ENCODE data around the gene ZBTB4.

Gene ZBTB4

DNA sequence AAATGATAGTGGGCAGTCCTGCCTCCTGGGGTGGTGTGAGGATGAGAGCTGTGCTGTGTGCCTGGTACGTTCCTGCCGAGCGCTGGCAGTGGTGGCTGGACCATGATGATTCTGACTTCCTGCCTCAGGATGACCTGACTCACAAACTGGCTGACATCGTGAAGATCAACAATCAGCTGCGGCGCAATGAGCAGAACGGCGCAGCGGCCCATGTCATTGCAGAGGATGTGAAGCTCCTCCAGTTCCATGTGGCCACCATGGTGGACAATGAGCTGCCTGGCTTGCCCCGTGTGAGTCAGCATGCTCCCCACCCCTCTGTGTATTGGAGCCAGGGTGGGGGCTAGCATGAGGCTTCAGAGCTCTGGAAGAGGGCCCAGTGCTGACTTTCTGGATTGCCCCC is 17.8 kb upstream of the ZBTB4 start:
- peaks cover 0 to 12% (median 0%) of the 10 kb centered on the region in 10 experiments; a peak in 3 of 20 replicates for H3K4me1 ChIP-seq
- H3K27ac ChIP-seq, result no peak overlapping the region
- no peaks in the 10 kb centered on the region for H3K27me3 ChIP-seq
- H3K9ac ChIP-seq, result no peak overlapping the region
- no peak overlapping the region for H3K4me2 ChIP-seq
- peaks cover 53 to 100% (median 94%) of the 10 kb centered on the region in 11 experiments for H4K20me1 ChIP-seq
- H3K4me3 ChIP-seq, result no peak overlapping the region
- no peaks in the 10 kb centered on the region for H3K9me3 ChIP-seq (replicated peaks in 1 of 11)
- TF ChIP-seq Cebpa-rat (IDR thresholded peaks at IDR 0.05), result no peak
- peaks cover 86 to 100% (median 99%) of the 10 kb centered on the region in 11 experiments for H3K36me3 ChIP-seq

DNA sequence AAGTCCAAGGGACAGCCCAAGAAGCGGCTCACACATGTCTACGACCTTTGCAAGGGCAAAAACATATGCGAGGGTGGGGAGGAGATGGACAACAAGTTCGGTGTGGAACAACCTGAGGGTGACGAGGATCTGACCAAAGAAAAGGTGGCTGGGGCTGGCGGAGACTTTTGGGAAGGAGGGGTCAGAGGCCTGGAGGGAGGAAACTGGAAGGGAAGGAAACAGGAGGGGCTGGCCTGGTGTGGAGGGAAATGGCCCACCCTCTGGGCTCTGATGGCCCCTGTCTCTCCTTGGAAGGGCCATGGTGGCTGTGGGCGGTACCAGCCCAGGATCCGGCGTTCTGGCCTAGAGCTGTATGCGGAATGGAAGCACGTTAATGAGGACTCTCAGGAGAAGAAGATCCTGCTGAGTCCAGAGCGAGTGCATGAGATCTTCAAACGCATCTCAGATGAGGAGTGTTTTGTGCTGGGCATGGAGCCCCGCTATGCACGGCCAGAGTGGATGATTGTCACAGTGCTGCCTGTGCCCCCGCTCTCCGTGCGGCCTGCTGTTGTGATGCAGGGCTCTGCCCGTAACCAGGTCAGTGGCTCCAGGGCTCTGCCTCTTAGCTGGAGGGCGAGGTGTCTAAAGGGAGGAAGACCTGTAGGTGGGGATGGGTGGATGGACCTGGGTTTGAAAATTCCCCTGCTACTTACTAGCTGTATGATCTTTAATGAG is 17.2 kb upstream of the ZBTB4 start:
- H3K9ac ChIP-seq, result no peak overlapping the region
- no peak overlapping the region for H3K27ac ChIP-seq
- H3K9me3 ChIP-seq (replicated peaks in 1 of 11), result no peaks in the 10 kb centered on the region
- H3K27me3 ChIP-seq, result no peaks in the 10 kb centered on the region
- peaks cover 0 to 13% (median 1%) of the 10 kb centered on the region in 10 experiments; a peak in 7 of 20 replicates for H3K4me1 ChIP-seq
- H3K4me2 ChIP-seq, result no peak overlapping the region
- H4K20me1 ChIP-seq, result peaks cover 56 to 100% (median 94%) of the 10 kb centered on the region in 11 experiments
- peaks cover 81 to 100% (median 99%) of the 10 kb centered on the region in 11 experiments for H3K36me3 ChIP-seq
- no peak for TF ChIP-seq Cebpa-rat (IDR thresholded peaks at IDR 0.05)
- H3K4me3 ChIP-seq, result no peak overlapping the region

DNA sequence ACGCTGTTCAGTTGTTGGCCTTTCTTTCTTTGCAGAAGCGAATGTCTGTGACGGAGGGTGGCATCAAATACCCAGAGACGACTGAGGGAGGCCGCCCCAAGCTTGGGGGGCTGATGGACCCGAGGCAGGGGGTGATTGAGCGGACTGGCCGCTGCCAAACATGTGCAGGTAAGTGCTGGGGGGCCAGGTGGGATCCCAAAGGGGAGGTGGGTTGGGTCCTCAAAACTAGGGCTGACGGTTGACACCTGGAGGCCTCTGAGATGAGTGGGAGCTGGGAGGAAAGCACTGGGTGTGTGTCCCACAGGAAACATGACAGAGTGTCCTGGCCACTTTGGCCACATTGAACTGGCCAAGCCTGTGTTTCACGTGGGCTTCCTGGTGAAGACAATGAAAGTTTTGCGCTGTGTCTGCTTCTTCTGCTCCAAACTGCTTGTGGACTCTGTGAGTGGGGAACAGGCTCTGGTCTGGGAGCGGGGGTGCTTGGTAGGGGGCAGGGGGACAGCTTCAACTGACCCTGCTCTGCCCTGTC is 16.5 kb upstream of the ZBTB4 start:
- Histone ChIP-seq H3K9me3 (replicated peaks in 1 of 11) (no peaks in the 10 kb centered on the region), H3K36me3 (peaks cover 81 to 100% (median 99%) of the 10 kb centered on the region in 11 experiments), H3K27ac (no peak overlapping the region), H3K9ac (0 out of 22 replicates have a peak overlapping the region, but pooled peaks of 2 of the 11 experiments have one; percentile 11 to 12), H3K4me2 (no peak overlapping the region), H4K20me1 (peaks cover 63 to 100% (median 94%) of the 10 kb centered on the region in 11 experiments), H3K27me3 (no peaks in the 10 kb centered on the region), H3K4me3 (no peak overlapping the region), H3K4me1 (peaks cover 0 to 14% (median 8%) of the 10 kb centered on the region in 10 experiments; a peak in 9 of 20 replicates)
- TF ChIP-seq Cebpa-rat (IDR thresholded peaks at IDR 0.05), result no peak

DNA sequence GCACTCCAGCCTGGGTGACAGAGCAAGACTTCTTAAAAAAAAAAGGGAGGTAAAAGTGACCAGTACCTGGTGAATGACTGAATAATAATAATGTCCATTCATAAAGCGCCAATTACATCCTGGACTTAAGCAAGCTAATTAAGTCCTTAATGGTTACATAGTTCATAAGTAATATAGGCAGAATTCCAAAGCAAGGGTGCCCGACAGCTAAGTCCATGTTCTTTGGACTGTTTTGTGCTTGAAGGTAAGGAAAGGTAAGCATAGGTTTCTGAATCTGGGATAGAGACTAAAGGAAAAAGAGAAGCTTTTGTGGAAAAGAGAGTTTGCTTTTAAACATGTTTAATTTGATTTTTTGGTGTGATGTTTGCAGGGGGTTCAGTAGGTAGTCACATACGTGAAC is 14.5 kb upstream of the ZBTB4 start:
- H3K27ac ChIP-seq, result no peak overlapping the region
- H3K4me1 ChIP-seq, result peaks cover 15 to 32% (median 24%) of the 10 kb centered on the region in 10 experiments; a peak in 14 of 20 replicates
- no peak overlapping the region for H3K4me2 ChIP-seq
- H3K36me3 ChIP-seq, result peaks cover 75 to 100% (median 97%) of the 10 kb centered on the region in 11 experiments
- H3K9me3 ChIP-seq (replicated peaks in 1 of 11), result no peaks in the 10 kb centered on the region
- no peaks in the 10 kb centered on the region for H3K27me3 ChIP-seq
- no peak overlapping the region for H3K4me3 ChIP-seq
- peaks cover 83 to 100% (median 100%) of the 10 kb centered on the region in 11 experiments for H4K20me1 ChIP-seq
- TF ChIP-seq Cebpa-rat (IDR thresholded peaks at IDR 0.05), result no peak
- H3K9ac ChIP-seq, result no peak overlapping the region

DNA sequence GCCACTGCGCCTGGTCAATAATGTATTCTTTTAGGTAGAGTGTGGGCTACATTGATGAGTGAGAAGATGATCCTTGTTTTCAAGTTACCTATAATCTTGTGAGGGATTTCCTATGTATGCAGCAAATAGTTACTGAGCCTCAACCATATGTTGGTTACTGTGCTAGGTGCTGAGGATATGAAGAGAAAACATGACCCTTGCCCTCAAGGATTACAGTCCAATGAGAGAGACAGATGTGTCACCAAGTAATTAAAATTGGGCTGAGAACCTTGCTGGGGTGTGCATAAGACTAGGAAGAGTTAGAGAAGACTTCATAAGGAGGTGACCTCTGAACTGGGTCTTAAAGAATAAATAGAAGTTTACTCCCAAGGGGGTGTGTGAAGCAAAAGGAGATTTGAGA is 12.2 kb upstream of the ZBTB4 start:
- peaks cover 52 to 100% (median 86%) of the 10 kb centered on the region in 11 experiments for H3K36me3 ChIP-seq
- H3K4me2 ChIP-seq, result no peak overlapping the region
- H3K9me3 ChIP-seq (replicated peaks in 1 of 11), result no peaks in the 10 kb centered on the region
- no peak overlapping the region for H3K27ac ChIP-seq
- no peaks in the 10 kb centered on the region for H3K27me3 ChIP-seq
- no peak overlapping the region for H3K4me3 ChIP-seq
- peak overlapping the region in 2 of 11 experiments; percentile 5 to 34; a peak in 2 of 22 replicates for H3K9ac ChIP-seq
- peaks cover 37 to 56% (median 47%) of the 10 kb centered on the region in 10 experiments for H3K4me1 ChIP-seq
- peaks cover 99 to 100% (median 100%) of the 10 kb centered on the region in 11 experiments for H4K20me1 ChIP-seq
- TF ChIP-seq Cebpa-rat (IDR thresholded peaks at IDR 0.05), result no peak

DNA sequence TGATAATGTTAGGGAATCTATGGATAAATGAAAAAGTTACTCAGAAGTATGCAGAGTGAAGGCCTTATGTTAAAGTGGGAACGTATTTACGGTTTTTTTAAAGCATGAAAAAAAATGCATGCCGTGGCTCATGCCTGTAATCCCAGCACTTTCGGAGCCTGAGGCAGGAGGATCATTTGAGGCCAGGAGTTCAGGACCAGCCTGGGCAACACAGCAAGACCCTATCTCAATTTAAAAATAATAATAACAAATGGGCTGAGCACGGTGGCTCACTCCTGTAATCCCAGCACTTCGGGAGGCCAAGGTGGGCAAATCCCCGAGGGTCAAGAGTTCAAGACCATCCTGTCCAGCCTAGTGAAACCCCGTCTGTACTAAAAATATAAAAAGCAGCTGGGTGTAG is 10.7 kb upstream of the ZBTB4 start:
- H3K36me3 ChIP-seq, result peaks cover 37 to 96% (median 80%) of the 10 kb centered on the region in 11 experiments
- no peak overlapping the region for H3K4me3 ChIP-seq
- peak overlapping the region in 2 of 11 experiments; percentile 4 to 48; a peak in 1 of 22 replicates for H3K9ac ChIP-seq
- H3K27ac ChIP-seq, result no peak overlapping the region
- H3K27me3 ChIP-seq, result no peaks in the 10 kb centered on the region
- peaks cover 51 to 68% (median 60%) of the 10 kb centered on the region in 10 experiments for H3K4me1 ChIP-seq
- H3K9me3 ChIP-seq (replicated peaks in 1 of 11), result no peaks in the 10 kb centered on the region
- peak overlapping the region in 8 of 11 experiments; percentile 1 to 95 (median 30); a peak in 10 of 22 replicates for H3K4me2 ChIP-seq
- TF ChIP-seq Cebpa-rat (IDR thresholded peaks at IDR 0.05), result no peak
- H4K20me1 ChIP-seq, result peaks cover 100% of the 10 kb centered on the region in 11 experiments

DNA sequence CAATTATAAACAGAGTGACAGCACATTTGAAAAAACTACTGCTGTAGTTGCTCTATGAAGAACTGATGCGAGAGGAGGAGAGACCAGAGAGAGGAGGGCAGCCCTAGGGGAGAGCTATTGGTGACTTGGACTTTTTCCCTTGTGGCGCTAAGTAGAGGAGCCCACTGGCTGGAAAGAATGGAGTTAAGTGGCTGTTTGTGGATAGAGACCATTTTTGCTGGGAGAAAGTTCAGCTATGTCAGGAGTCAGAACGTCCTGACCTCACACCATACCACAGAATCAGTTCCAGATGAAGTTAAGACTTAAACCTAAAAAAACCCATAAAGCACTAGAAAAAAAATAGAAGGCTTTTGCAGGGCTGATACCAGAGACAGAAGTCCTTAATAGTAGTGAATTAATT is 6.8 kb upstream of the ZBTB4 start:
- peak overlapping the region; percentile 65 to 85 (median 77) for H3K4me3 ChIP-seq
- peak overlapping the region; percentile 77 to 97 (median 92) for H3K4me2 ChIP-seq
- H3K36me3 ChIP-seq, result peaks cover 16 to 56% (median 40%) of the 10 kb centered on the region in 11 experiments; a peak in 21 of 22 replicates
- H3K9me3 ChIP-seq (replicated peaks in 1 of 11), result no peaks in the 10 kb centered on the region
- peaks cover 67 to 79% (median 75%) of the 10 kb centered on the region in 10 experiments for H3K4me1 ChIP-seq
- no peaks in the 10 kb centered on the region for H3K27me3 ChIP-seq
- TF ChIP-seq Cebpa-rat (IDR thresholded peaks at IDR 0.05), result no peak
- peak overlapping the region; percentile 87 to 100 (median 98) for H3K9ac ChIP-seq
- peaks cover 64 to 66% (median 65%) of the 10 kb centered on the region in 11 experiments for H4K20me1 ChIP-seq
- H3K27ac ChIP-seq, result peak overlapping the region in 3 of 11 experiments; percentile 12 to 100 (median 29); a peak in 3 of 22 replicates

DNA sequence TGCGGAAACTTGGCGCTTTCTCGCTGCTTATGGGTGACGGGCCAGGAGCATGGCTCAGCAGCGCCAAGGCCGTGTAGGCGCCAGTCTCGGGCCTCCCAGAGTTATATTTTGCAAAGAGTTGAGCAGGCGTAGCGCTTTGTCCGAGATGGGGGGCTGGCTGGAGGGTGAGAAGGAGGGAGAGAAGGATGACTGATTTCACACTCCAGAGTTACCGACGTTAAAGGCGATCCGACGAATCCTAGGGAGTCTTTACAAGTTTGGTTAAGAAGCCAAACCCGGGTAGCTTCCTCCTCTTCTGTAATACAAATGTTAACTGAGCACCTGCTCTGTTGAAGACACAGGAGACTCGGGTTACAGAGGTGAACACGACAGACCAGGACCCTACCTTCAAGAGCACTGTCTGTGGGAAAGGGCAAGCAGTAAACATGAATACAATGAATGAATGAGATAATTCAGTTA is 5.5 kb upstream of the ZBTB4 start:
- Histone ChIP-seq H4K20me1 (peaks cover 52 to 54% (median 53%) of the 10 kb centered on the region in 11 experiments), H3K4me3 (peak overlapping the region; percentile 65 to 85 (median 77)), H3K27me3 (no peaks in the 10 kb centered on the region), H3K9me3 (replicated peaks in 1 of 11) (no peaks in the 10 kb centered on the region), H3K9ac (peak overlapping the region; percentile 87 to 100 (median 98)), H3K4me2 (peak overlapping the region; percentile 77 to 97 (median 92)), H3K36me3 (peaks cover 4 to 44% (median 28%) of the 10 kb centered on the region in 11 experiments; a peak in 19 of 22 replicates), H3K4me1 (peaks cover 73 to 80% (median 78%) of the 10 kb centered on the region in 10 experiments), H3K27ac (peak overlapping the region in 10 of 11 experiments; percentile 44 to 100 (median 98); a peak in 21 of 22 replicates)
- no peak for TF ChIP-seq Cebpa-rat (IDR thresholded peaks at IDR 0.05)
